ENCODE measurements around the gene FBLN5. TPM values are rescaled to one million over a fixed set of nuclear protein-coding genes. Genes with fewer than 3 reads are reported as not detected.

FBLN5 gene
- total RNA-seq, 2 experiments from 2014 or later: 3.0 to 4.7 TPM

DNA sequence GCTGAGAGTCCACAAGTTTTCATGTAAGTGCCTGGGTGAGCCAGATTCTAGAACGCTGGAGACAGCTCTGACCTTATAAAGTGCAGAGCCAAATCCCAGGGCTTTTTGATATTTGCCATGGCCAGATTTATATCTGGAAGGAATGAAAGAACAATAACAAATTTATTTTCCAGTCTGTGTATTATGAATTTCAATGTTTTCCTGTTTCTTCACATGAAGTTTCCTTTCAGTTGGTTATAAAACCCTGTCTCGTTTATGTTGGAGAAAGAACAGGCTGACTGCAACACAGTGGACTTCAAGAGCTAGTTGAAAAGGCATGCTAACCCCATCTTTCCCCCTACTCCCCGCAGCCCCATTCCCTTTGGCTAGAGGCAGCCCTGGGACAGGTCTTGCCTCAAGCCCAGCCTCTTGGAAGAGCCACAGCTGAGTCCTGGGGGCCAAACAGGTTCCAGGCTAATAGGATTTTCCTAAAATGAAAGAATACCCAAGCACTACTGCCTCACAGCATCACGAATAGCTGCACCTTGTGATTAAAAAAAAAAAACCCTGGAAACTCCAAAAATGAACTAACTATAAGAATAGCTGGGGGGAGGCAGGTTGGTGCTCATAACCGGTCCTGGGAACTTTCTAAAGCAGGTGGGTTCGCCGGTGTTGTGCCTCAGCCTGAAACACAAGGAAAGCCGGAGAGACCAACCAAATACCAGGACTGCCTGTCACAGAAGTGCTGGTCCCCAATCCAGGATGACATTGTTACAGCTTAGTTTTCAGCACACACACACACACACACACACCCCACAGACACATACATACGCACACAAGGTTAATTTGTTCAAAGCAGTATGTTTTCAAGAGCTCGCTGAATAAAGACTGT lies 1.5 kb downstream of the FBLN5 start:
- Mint-ChIP-seq H3K36me3 (ENCODE audit: low read depth) (no peaks in the 10 kb centered on the region), H3K27ac (no peak overlapping the region), H3K9me3 (ENCODE audit: low read depth) (no peaks in the 10 kb centered on the region), H3K27me3 (peaks cover 29% of the 10 kb centered on the region), H3K4me1 (peaks cover 10% of the 10 kb centered on the region), H3K4me3 (peak overlapping the region; percentile 70)
- POLR2A ChIA-PET: interaction anchor here (1.3 kb wide), 1 partner anchor 16 kb away, joined by 6 read pairs; no protein-coding TSS in a partner anchor
- ATAC-seq (no peak), DNase-seq (no peak)
- intact Hi-C loops (cut with DNase I, micrococcal nuclease): loop anchor here in 1 of 2 experiments (5.0 kb wide), 1 partner anchor 51 kb away; no protein-coding TSS in a partner anchor
- CTCF ChIA-PET: interaction anchor here (0.6 to 1.9 kb wide), 6 partner anchors 9 to 303 kb away, joined by 3 to 6 read pairs (median 3); no protein-coding TSS in a partner anchor

DNA sequence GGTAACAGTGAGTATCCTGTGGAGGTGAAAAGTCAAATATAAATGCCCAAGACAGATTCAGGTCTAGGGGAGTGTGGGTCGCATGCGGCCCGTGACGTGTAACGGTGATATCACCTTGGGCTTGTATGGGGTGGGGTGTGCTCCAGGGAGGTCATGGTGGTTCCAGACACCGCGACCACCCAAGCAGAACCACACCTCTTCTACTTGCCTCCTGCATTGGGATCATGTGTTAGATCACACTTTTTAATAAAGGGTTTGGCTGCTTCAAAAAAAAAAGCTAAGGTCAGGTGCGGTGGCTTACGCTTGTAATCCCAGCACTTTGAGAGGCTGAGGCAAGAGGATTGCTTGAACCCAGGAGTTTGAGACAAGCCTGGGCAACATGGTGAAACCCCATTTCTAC lies 4.5 kb downstream of the FBLN5 start:
- no peak overlapping the region for H3K27ac Mint-ChIP-seq
- H3K4me3 Mint-ChIP-seq: no peak overlapping the region
- POLR2A ChIA-PET: no interaction called here
- DNase-seq: no peak
- H3K9me3 Mint-ChIP-seq (ENCODE audit: low read depth): no peaks in the 10 kb centered on the region
- CTCF ChIA-PET: interaction anchor here (1.0 kb wide), 1 partner anchor 22 kb away, joined by 4 read pairs; no protein-coding TSS in a partner anchor
- H3K4me1 Mint-ChIP-seq: peaks cover 10% of the 10 kb centered on the region
- no peaks in the 10 kb centered on the region for H3K36me3 Mint-ChIP-seq (ENCODE audit: low read depth)
- ATAC-seq: no peak
- intact Hi-C loops (cut with DNase I, micrococcal nuclease): no loop called here
- peaks cover 25% of the 10 kb centered on the region for H3K27me3 Mint-ChIP-seq

DNA sequence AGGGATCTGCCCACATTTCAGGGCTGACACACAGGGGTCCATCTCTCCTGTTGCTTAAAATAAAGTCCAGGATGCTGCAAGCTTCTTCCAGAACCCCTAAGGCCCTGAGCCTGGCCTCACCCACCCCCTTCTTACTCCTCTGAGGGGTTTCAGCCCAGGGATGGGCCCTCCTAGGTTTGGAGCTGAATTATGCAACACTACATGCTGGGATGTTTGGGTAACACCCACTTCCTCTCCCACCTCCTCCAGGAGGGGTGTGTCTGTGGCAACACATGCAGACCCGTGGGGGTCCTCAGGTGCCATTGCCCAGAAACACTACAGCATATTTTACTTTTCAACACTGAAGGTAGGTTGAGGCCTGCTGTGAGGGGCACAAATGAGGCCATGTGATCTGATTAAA lies 5.4 kb downstream of the FBLN5 start:
- no peak overlapping the region for H3K27ac Mint-ChIP-seq
- DNase-seq: no peak
- ChIA-PET POLR2A (no interaction called here), CTCF (interaction anchor here (0.7 to 1.0 kb wide), 2 partner anchors 21 to 696 kb away, joined by 3 to 4 read pairs; no protein-coding TSS in a partner anchor)
- peaks cover 24% of the 10 kb centered on the region for H3K27me3 Mint-ChIP-seq
- no peaks in the 10 kb centered on the region for H3K36me3 Mint-ChIP-seq (ENCODE audit: low read depth)
- peaks cover 10% of the 10 kb centered on the region for H3K4me1 Mint-ChIP-seq
- no peak overlapping the region for H3K4me3 Mint-ChIP-seq
- ATAC-seq: no peak
- intact Hi-C loops (cut with DNase I, micrococcal nuclease): no loop called here
- no peaks in the 10 kb centered on the region for H3K9me3 Mint-ChIP-seq (ENCODE audit: low read depth)

DNA sequence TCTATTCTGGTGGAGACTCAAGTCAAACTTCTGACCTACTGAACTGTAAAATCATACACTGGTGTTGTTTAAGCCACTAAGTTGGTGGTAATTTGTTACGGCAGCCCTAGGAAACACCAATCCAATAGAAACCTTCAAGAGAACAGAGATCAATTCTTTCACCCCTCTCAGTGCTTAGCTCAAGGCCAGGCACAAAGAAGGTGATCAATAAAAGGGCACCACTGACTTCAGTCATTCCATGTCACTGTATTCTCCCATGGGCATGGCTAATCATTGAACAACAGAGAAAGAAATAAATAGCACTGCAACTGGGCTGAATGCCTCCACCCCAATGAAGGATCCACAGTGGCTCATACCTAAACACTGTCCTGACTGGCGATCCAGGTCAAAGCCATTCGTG lies 7.3 kb downstream of the FBLN5 start:
- CTCF ChIA-PET: interaction anchor here (0.7 kb wide), 1 partner anchor 252 kb away, joined by 3 read pairs; no protein-coding TSS in a partner anchor
- intact Hi-C loops (cut with DNase I, micrococcal nuclease): no loop called here
- Mint-ChIP-seq H3K9me3 (ENCODE audit: low read depth) (no peaks in the 10 kb centered on the region), H3K27me3 (peaks cover 13% of the 10 kb centered on the region), H3K4me1 (peaks cover 4% of the 10 kb centered on the region), H3K27ac (no peak overlapping the region), H3K36me3 (ENCODE audit: low read depth) (no peaks in the 10 kb centered on the region), H3K4me3 (no peak overlapping the region)
- no peak for DNase-seq
- no peak for ATAC-seq
- POLR2A ChIA-PET: interaction anchor here (0.7 kb wide), 1 partner anchor 77 kb away, joined by 3 read pairs; no protein-coding TSS in a partner anchor

DNA sequence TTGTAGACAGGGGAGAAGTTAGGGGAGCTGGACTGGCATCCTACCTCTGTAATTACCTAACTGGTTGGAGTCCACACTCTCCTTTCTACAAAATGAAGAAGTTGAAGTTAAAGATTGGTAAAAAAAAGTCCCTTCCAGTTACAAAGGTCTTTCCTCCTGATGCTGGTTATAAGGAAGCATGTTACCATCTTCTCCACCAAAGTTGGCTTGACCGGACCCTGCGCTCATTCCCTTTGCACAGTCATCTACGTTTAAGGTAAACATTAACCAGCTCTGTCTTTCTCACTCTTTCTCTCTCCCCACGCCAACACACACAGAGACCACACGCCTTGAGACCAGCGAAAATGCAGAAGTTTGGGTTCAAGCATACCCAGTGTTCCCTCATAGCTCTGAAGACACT lies 11.9 kb downstream of the FBLN5 start:
- ATAC-seq: no peak
- no peak overlapping the region for H3K4me3 Mint-ChIP-seq
- CTCF ChIA-PET: interaction anchor here (0.7 to 1.3 kb wide), 2 partner anchors 18 to 410 kb away, joined by 3 to 4 read pairs; no protein-coding TSS in a partner anchor

DNA sequence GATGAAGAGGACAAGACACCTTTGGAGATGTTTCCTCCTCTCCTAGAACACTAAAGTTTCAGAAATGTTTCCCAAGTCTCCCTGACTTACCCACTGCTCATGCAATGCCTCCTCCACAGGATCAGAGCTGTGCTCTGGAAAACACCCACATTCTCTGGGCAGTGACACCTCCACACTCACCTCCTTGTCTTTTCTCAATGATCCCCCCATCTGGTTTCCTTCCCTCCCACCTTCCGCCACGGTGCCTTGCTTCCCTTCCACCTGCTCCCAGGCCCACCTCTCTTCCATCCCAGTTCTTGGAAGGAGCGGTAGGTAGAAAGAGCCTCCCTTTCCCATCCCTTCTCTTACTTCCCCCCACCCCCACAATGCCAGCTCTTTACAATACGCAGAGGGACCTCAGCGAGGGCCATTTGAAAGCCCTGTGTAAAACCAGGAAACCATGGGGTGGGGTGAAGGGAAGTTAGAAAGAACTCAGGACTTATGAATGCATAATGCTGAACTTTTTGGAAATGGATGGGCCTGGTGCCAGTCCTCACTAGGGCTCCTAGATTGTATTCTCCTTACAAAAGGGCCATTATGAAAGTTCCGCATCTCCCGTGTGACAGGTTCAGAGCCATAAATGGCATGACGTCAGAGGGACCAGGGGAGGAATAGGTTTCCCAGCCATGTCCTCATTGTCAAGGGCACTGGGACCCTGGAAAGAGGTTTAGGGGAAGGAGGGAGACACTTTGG lies 12.8 kb downstream of the FBLN5 start:
- H3K36me3 Mint-ChIP-seq (ENCODE audit: low read depth): no peaks in the 10 kb centered on the region
- H3K4me1 Mint-ChIP-seq: no peaks in the 10 kb centered on the region
- ATAC-seq: no peak
- intact Hi-C loops (cut with DNase I, micrococcal nuclease): no loop called here
- H3K9me3 Mint-ChIP-seq (ENCODE audit: low read depth): no peaks in the 10 kb centered on the region
- ChIA-PET POLR2A (interaction anchor here (0.7 kb wide), 1 partner anchor 83 kb away, joined by 3 read pairs; no protein-coding TSS in a partner anchor), CTCF (interaction anchor here (1.3 kb wide), 1 partner anchor 17 kb away, joined by 4 read pairs; no protein-coding TSS in a partner anchor)
- no peaks in the 10 kb centered on the region for H3K27me3 Mint-ChIP-seq
- no peak overlapping the region for H3K4me3 Mint-ChIP-seq
- H3K27ac Mint-ChIP-seq: no peak overlapping the region
- no peak for DNase-seq

More for the DNA sequence above, 11.9 kb downstream of the FBLN5 start:
- intact Hi-C loops (cut with DNase I, micrococcal nuclease): no loop called here
- DNase-seq: no peak
- H3K27ac Mint-ChIP-seq: no peak overlapping the region
- H3K27me3 Mint-ChIP-seq: no peaks in the 10 kb centered on the region
- POLR2A ChIA-PET: no interaction called here
- no peaks in the 10 kb centered on the region for H3K36me3 Mint-ChIP-seq (ENCODE audit: low read depth)
- H3K4me1 Mint-ChIP-seq: no peaks in the 10 kb centered on the region
- no peaks in the 10 kb centered on the region for H3K9me3 Mint-ChIP-seq (ENCODE audit: low read depth)

DNA sequence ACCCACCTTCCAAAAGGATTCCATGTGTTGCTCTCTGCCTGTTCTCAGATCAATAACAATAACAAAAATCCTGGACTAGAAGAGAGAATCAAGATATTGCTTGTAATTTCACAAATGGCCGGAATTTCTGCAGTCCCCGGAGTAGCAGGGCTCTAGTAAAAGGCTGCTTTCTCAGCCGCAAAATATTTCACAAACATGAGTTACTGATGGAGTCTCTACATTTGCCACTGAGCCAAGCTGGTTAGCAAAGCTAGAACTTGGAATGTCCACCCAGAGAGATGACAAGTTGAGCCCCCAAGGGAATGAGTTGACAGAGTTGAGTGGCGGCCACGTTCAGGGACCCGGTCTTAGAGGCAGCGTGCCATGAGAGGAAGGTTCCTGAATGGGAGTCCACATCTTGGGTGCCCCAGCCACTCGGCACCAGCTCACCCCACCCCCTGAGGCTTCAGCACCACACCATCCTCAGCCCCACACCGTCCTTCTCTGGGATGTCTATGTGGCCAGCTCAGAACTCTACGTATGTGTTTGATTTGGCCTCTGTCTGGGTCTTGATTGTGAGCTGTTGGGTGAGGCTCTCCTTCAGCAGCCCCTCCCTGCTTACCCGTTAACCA lies 15.9 kb downstream of the FBLN5 start:
- Mint-ChIP-seq H3K27me3 (no peaks in the 10 kb centered on the region), H3K4me1 (no peaks in the 10 kb centered on the region), H3K36me3 (ENCODE audit: low read depth) (no peaks in the 10 kb centered on the region), H3K27ac (no peak overlapping the region), H3K4me3 (no peak overlapping the region), H3K9me3 (ENCODE audit: low read depth) (no peaks in the 10 kb centered on the region)
- DNase-seq (no peak), ATAC-seq (no peak)
- POLR2A ChIA-PET: no interaction called here
- CTCF ChIA-PET: no interaction called here
- intact Hi-C loops (cut with DNase I, micrococcal nuclease): no loop called here

DNA sequence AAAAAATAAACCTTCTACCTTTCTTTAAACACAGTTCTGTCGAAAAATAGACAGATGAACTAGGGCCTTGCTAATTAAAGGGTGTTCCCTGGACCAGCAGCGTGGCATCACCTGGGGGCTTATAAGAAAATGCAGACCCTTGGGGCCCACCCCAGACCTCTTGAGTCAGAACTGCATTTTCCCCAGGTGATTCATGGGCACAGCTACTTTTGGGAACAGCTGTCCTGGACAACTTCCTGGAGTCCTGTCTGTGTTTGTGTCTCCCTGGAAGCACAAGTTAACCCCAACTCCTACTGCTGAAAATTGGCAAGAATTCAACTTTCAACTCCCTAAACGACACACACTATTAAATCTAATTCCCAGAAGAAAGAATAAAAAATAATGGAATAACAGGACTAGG lies 17.8 kb downstream of the FBLN5 start:
- POLR2A ChIA-PET: no interaction called here
- no peaks in the 10 kb centered on the region for H3K36me3 Mint-ChIP-seq (ENCODE audit: low read depth)
- no peak overlapping the region for H3K27ac Mint-ChIP-seq
- DNase-seq (no peak), ATAC-seq (no peak)
- CTCF ChIA-PET: no interaction called here
- no peaks in the 10 kb centered on the region for H3K4me1 Mint-ChIP-seq
- intact Hi-C loops (cut with DNase I, micrococcal nuclease): no loop called here
- H3K9me3 Mint-ChIP-seq (ENCODE audit: low read depth): no peaks in the 10 kb centered on the region
- no peaks in the 10 kb centered on the region for H3K27me3 Mint-ChIP-seq
- no peak overlapping the region for H3K4me3 Mint-ChIP-seq

DNA sequence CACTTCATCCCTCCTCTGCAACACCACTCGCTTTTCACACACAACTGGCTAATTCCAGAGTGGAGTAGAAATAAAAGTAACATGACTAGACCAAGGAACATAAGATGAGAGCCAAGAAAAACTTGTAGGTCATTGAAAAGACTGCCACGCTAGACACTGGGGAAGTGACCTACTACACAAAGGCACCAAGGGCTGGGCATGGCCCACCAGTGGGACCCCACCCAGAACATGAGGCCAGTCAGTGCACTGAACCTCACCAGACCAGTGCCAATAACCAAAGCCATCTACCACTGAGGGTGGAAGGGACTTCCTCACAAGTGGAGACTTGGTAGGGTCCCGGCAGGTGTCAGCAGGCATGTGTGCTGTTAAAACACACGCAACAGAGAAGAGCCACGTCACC lies 19.7 kb downstream of the FBLN5 start:
- DNase-seq (no peak), ATAC-seq (no peak)
- intact Hi-C loops (cut with DNase I, micrococcal nuclease): no loop called here
- no peak overlapping the region for H3K27ac Mint-ChIP-seq
- H3K9me3 Mint-ChIP-seq (ENCODE audit: low read depth): no peaks in the 10 kb centered on the region
- no peak overlapping the region for H3K4me3 Mint-ChIP-seq
- ChIA-PET POLR2A (no interaction called here), CTCF (no interaction called here)
- H3K36me3 Mint-ChIP-seq (ENCODE audit: low read depth): no peaks in the 10 kb centered on the region
- H3K27me3 Mint-ChIP-seq: no peaks in the 10 kb centered on the region
- H3K4me1 Mint-ChIP-seq: no peaks in the 10 kb centered on the region

DNA sequence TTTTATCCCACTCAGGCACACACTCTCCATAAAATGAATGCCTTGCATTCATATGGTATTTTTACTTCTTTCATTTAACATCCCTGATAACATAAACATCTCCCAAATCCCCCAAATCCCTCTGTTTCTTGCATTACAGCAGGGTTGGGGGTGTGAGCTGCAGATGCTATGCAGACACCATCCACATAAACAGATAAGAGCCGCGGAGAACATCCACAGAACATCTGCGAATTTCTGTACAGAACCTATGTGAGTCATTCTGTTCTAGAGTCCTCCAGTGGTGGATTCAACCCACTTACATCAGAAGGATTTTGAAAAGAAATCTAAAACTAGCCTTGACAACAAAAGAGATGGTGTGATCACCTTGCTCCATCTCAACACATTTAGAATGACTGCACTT lies 20.3 kb downstream of the FBLN5 start:
- no peak for ATAC-seq
- Mint-ChIP-seq H3K27me3 (no peaks in the 10 kb centered on the region), H3K27ac (no peak overlapping the region), H3K4me1 (no peaks in the 10 kb centered on the region), H3K9me3 (ENCODE audit: low read depth) (no peaks in the 10 kb centered on the region), H3K36me3 (ENCODE audit: low read depth) (no peaks in the 10 kb centered on the region), H3K4me3 (no peak overlapping the region)
- intact Hi-C loops (cut with DNase I, micrococcal nuclease): no loop called here
- DNase-seq: no peak
- CTCF ChIA-PET: interaction anchor here (0.7 kb wide), 1 partner anchor 19 kb away, joined by 3 read pairs; no protein-coding TSS in a partner anchor
- POLR2A ChIA-PET: no interaction called here

DNA sequence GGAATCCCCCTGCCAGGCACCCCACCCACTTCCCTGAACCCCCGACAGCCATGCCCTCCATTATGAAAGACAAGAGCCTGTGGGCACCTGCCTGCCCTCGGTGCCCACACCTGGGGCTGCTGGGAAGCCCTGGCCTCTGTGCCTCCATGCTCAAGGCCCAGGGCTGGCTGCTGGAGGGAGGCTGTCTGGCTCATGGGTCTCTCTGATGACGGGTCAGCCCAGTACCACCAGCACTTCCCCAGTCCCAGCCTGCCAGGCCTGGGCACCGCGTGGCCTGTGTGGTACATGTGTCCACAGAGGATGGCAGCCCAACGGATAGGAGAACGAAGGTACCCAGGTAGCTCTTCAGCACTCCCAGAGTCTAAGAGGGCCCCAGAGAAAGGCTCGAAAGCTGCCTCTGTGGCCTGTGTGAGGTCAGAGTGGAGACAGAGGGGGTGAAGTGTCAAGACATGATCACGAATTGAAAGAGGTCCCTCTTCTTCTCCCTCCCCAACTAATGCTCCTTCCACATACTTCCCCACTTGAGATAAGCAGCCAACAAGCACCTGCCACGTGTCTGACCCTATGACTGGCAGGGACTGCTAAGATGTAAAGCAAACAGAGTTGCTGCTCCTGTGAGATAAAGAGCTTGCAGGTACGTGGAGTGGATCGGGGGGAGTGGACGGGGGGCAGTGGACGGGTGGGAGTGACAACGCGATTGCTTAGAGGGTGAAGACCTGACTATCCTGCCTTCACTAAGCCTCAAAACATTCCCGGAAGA lies 21.2 kb downstream of the FBLN5 start:
- Mint-ChIP-seq H3K9me3 (ENCODE audit: low read depth) (no peaks in the 10 kb centered on the region), H3K4me3 (no peak overlapping the region), H3K4me1 (no peaks in the 10 kb centered on the region), H3K27me3 (no peaks in the 10 kb centered on the region), H3K36me3 (ENCODE audit: low read depth) (no peaks in the 10 kb centered on the region), H3K27ac (no peak overlapping the region)
- ChIA-PET POLR2A (no interaction called here), CTCF (interaction anchor here (0.7 to 1.0 kb wide), 2 partner anchors 15 to 20 kb away, joined by 3 read pairs; no protein-coding TSS in a partner anchor)
- ATAC-seq (no peak), DNase-seq (no peak)
- intact Hi-C loops (cut with DNase I, micrococcal nuclease): no loop called here
